Measurements from ENCODE around the gene POGZ.
"Not testable (repeated sequence)": the region's sequence is repeated elsewhere in the genome, so short reads cannot be mapped to it uniquely, and the experiment has no call there.

Gene POGZ

DNA sequence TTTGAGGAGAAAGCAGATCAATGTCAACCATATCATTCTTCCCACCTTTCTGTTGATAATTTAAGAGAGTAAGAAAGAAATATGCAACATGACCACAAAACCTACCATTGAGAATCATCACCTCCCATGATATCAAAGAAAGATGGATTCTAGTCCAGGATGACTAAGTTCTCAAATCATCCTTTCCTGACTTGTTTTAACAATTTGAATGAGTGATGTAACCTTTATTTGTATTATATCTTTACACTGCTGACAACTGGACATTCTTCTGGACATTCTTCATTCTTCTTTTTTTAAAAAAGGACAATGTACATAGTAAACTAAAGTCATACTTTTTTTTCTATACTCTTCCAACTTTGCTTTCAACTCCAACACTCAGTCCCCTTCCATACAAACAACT, 50.4 kb downstream of the POGZ start:
- DNase-seq: no peak

DNA sequence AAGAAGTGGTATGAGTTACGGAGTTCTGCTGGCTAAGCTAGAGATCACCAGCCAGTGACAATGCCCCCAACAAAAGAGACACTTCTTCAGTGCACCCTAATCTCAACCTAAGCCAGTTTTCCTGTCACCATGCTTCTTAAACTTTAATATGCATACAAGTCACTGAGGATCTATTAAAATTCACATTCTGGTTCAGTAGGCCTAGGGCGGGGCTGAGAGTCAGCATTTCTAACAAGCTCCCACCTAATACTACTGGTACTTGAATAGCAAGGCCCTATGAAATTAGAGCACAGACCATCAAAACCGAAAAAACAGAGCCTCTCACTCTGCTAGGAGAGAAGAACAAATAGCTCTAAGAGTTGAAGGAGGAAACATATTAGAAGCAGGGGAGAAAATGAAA, 52.0 kb downstream of the POGZ start:
- no peak for DNase-seq

DNA sequence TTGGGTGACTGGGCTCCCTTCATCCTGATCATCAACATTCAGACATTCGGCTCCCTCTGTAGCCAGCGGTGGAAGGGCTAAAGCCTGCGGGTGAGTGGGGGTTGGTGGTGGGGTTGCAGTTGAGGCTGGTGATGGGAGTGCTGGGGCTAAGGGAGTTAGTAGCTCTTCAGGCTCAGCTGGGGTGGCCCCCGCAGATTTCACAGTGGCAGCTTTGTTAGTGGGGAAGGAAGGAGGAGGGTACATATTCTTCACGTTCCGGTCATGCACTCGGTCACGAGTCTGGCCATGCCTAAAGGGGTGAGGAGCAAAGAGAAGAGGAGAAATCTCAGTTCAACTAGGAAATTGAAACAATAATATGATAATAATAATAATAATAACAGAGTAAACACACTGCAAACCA, 53.1 kb downstream of the POGZ start:
- no peak for DNase-seq

DNA sequence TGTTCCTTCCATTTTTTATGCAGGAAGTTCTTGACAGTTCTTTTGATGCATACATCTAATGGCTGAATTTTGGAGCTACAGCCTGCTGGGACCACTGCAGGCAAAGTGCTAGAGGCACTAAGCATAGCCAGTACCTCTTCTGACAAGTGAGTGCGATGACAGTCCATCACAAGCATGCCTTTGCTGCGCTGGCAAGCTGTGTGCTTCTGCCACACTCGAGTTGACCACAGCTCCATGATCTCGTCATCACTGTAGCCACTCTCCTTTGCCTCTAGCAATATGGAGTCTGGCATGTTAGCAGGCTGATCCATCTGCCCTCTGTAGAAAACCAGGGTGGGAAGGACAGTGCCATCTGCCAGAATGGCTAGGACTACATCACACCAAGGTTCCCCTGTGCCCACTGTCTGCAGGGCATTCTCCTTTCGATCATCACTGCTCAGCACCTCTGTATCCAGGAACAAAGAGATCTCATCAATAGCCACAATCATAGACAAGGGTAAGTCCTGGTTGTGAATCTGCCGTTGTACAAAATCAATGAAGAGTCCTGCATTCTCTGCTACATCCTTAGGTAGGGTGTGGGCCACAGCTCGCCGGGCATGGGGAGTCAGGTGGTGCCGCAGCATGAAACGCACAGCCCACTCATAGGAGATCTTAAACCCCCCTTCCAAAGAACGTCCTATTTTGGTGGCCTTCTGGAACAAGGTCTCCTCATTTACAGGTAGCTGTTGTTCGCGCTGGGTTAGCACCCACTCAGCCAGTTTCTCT, 53.9 kb downstream of the POGZ start:
- DNase-seq: no peak

DNA sequence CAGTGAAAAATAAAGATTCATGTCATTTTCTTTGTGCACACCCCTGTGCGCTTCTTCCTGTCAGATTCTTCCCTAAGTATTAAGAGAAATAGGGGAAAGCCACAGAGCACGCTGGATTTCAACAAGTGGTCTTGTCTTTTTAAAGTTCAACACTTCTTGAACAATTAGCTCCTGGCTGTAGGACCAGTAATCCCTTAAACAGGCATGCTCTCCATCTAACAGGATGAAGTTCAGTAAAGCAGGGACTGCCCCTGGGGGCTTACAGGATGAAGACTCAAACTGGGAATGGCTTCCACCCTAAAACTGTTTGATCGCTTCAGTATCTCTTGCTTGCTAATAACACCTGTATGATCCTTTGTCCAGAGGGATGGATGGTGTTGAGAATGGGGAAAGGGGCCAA, 55.7 kb downstream of the POGZ start:
- no peak for DNase-seq

DNA sequence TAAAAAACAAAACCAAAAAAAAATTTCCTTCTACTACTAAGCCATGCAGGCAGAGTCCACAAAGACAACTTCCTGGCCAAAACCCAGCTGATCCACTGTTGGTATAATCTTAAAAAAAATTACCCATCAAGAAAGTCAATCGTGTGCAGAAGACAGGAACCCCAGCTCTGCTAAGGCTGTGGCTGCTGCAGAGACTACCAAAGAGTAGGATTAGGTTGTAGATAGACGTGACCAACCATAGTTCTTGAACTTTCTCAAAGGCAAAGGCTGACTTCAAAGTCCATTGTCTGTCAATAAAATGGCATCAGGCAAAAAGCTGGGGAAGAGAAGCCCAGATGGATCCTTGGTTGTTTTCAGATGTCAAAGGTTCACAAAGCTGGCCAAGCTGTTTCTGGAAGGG, 56.5 kb downstream of the POGZ start:
- no peak for DNase-seq

DNA sequence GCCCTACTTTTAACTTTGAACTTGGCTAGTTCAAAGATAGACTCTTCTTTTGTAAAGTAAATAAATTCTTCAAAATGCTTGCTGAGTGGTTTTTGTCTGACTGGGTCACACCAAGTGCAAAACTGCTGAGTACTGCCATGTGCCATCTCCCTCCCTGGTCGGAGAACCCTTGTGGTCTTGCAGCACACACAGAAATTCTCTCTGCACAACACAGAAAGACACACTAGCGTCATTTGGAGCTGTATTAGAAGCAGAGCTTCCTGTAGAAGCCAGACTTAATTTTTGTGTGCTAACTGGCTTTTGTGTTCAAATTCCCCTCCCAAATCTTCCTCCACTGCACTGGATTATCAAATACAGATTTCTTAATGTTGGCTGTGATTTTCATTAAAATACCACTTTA, 57.4 kb downstream of the POGZ start:
- no peak for DNase-seq

DNA sequence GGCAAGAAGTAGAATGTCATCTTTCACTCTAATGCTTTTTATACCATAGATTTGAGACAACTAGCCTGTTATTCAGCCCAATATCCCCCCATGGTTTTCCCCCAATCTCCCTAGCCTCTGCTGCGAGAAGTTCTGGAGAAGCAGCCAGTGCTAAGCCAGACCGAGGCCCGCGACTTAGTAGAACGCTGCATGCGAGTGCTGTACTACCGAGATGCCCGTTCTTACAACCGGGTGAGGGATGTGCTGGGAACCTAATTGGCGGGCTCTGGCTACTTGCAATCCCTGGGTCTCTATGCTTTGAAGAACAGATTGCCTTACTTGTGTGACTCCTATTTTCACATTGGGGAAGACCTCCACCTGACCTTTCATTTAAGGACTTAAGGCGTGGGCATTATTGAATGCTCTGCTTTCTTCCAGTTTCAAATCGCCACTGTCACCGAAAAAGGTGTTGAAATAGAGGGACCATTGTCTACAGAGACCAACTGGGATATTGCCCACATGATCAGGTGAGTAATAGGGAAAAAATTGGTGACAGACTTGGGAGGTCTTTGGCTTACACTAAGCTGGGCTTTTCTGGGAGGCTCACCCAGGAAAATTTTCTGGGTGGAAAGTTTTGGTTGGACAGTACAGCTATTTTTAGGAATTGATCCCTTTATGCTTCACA, 58.0 kb downstream of the POGZ start:
- no peak for DNase-seq

DNA sequence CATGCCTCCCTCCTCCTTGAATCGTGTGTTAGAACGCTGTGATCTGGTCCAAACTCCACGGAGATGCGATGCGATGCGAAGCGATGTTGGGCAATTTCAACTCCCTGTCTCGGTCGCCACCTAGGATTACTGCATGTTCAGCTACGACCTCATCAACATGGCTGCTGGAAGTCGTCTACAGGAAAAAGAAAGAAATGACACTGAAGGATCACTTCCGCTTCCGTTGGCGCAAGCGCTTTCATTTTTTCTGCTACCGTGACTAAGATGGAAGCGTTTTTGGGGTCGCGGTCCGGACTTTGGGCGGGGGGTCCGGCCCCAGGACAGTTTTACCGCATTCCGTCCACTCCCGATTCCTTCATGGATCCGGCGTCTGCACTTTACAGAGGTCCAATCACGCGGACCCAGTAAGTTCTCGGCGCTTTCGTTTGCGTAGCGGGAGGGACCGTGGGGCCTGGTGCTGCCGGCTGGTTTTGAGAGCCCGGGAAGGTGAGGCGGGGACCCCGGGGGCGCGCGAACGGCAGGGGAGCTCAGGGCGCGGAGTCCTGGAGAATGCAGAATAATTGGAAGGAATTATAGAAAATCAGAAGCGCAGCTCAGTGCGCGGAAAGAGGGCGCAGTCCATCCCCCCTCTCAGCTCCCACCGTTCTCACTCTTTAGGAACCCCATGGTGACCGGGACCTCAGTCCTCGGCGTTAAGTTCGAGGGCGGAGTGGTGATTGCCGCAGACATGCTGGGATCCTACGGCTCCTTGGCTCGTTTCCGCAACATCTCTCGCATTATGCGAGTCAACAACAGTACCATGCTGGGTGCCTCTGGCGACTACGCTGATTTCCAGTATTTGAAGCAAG, 59.7 kb downstream of the POGZ start, which contains the start of gene PSMB4:
Gene PSMB4, plus strand, starts transcription at position 250 of the 848 bp plus-strand sequence. Its CDS starts 15 bp downstream, at position 265.
- DNase-seq: peak; percentile 71

DNA sequence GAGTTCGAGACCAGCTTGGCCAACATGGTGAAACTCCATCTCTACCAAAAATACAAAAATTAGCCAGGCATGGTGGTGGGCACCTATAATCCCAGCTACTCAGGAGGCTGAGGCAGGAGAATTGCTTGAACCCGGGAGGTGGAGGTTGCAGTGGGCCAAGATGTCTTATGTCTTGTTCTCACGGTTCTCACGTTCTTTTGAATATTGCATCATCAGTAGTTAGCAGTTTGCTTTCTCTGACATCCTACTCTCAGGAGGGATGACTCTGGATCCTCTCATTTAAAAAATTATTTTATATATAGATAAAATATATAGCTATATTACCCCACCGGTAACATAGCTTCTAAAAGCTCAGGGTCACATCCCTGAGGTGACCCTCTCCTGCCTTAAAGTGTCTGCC, 63.0 kb downstream of the POGZ start:
- DNase-seq: not testable (repeated sequence)

DNA sequence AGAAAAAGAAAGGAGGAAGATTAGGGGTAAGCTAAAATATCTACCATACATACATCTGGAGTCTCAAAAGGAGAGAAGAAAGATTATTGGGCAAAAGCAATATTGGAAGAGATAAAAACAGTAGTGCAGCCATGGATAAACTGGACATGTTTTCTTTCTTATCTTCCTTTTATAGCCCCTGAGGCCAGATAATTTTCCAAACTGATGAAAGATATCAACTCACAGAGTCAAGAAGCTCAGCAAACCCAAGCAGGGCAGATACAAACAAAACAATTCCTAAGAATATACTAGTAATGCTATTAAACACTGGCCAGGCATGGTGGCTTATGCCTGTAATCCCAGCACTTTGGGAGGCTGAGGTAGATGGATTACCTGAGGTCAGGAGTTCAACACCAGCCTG, 65.7 kb downstream of the POGZ start:
- DNase-seq: no peak

DNA sequence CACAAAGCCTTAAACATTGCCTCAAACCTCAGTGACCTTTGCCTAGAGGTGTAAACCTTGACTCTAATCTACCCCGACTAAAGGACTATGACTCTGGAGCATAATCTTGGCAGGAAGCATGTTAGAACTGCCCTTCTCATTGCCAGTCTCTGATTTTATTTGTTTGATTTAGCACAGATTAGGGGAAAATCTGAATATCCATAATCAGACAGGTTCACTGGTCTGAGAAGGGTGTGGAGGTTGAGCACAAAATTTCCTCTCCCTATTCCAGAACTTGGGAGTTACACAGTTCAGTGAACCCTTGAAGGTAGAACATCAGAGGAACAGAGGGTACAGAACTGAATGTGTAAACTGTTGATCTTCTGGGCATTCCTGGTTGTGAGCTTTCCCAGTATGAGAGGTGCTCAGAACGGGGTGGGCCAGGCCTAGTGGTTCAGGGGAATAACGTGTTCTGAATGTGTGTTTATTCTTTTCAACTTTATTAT, 68.2 kb downstream of the POGZ start:
- DNase-seq: no peak

DNA sequence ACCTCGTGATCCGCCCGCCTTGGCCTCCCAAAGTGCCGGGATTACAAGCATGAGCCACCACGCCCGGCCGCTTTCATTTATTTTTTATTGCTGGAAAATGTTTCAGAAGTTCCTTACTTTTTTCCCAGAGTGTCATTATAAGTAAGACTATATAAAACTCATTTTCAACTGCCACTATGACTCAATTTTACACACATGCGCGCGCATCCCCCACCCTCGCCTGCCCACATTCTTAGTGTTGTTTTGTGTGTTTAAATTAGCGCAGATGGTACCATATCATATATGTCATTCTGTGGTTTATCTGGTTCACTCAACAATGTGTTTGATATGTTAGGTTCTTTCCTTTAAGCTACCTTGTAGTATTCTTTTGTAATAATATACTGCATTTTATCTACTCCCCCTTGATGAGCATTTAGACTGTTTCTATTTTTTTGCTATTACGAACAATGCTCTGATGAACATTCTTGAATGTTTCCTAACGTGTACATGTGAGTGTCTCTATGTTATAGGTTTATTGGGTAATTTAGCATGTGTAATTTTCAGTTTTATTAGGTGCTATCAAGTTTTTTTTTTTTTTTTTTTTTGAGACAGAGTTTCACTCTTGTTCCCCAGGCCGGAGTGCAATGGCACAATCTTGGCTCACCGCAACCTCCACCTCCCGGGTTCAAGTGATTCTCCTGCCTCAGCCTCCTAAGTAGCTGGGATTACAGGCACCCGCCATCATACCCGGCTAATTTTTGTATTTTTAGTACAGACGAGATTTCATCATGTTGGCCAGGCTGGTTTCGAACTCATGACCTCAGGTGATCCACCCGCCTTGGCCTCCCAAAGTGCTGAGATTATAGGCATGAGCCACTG, 68.8 kb downstream of the POGZ start:
- not testable (repeated sequence) for DNase-seq

DNA sequence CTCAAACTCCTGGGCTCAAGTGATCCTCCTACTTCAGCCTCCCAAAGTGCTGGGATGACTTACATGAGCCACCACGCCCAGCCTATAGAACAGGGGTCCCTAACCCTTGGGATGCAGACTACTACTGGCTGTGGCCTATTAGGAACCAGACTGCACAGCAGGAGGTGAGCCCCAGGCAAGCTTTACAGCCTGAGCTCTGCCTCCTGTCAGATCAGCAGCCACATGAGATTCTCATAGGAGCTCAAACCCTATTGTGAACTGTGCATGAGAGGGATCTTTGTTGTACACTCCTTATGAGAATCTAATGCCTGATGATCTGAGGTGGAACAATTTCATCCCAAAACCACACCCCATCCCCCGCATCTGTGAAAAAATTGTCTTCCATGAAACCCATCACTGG, 73.3 kb downstream of the POGZ start:
- DNase-seq: no peak

DNA sequence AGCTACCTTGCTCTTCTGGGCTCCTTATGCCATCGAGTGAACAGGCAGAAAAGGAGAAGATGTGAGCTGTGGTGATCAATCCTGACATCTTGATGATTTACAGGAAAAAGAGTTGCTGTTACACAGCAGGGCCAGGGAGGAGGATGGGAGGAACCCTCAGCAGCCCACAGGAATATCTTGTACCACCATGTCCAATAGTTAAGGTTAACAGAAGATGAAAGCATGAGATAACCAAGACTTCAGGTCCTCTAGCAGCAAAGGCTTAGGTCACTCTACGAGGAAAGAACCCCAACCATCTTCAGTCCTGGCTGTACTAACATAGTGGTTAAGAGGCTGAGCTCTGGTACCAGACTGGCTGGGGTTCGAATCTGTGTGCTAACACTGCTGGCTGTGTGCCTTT, 74.7 kb downstream of the POGZ start:
- DNase-seq: no peak

DNA sequence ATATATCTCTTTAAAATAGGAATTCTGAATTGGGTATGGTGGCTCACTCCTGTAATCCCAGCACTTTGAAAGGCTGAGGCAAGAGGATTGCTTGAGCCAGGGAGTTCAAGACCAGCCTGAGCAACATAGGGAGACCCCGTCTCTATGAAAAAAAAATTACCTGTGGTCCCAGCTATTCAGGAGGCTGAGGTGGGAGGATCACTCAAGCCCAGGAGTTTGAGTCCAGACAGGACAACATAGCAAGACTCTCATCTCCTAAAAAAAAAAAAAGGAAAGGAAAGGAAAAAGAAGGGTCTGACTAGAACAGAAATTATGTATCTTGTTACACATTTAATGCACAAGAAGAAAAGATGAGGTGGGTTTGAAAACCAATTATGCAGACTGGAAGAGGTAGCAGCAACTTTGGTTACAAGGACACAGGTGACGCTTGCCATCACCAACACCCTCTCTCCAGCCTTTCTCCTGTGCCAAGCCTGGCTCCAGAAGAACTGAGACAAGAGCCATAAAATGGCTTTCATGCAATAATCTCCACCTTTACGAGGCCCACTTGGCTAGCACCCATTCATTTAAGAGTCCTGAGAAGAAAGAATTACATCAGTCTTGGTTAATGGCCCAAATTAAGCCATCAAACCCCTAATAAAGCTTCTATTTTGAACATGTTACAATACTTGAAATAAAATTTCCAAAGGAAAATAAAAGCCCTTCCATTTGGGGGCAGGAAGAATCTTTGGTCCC, 82.0 kb downstream of the POGZ start:
- no peak for DNase-seq

DNA sequence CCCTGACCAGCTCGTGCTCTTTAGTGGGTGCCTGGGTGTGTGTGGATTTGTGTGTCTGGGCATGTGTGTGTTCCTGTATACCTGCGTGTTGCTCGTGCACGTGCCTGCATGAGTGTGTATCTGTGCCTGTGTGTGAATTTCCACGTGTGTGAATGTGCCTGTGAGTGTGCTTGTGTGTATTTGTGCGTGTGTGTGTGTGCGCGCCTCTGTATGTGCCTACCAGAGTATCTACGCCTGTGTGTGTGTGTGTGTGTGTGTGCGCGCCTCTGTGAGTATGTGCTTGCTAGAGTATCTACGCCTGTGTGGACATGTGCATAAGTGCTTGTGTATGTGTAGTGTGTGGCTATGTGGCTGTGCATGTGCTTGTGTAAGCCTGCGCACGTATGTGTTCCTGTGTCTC, 86.1 kb downstream of the POGZ start:
- DNase-seq: no peak

DNA sequence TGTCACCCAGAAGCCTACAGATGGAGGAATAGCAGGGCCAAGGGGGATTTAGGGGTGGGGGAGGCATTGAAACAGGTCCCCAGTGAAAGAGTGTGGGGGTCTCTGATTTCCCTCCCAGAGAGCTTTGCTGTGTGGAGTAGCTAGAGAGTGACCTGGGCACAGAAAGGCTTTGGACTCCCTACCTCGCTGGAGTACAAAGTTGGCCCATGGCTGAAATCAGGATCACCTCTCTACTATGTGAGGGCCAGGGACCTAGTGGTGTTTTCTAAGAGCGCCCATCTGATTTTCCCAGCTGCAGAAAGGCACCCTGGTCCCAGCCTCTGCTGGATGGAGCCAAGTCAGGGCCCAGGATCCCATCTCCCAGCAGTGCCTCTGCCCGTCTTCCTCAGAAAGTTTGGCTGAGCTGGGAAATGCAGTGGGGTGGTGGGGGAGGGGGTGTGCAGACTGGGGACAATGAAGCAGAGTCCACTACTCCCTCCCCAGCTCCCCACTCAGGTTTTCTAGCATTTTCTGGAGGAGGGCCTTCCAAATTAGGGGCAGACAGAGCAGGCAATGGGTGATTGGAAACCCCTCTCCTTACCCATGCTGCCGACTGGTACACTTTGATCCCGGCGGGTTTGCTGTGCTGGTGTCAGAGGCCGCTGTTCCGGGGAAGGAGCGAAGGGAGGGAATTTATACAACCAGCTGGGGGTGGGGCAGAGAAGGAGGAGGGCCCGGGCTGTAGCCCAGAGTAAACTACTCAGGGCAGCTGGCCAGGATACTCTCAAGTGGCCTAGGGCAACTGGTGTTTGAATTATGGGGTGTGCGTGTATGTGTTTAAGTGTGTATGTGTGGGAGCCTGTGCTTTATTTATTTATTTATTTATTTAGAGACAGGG, 87.0 kb downstream of the POGZ start, which contains the start of gene SELENBP1:
Gene SELENBP1, minus strand, starts transcription at position 648 of the 877 bp plus-strand sequence. Its CDS starts 64 bp downstream, at position 584.
- no peak for DNase-seq

DNA sequence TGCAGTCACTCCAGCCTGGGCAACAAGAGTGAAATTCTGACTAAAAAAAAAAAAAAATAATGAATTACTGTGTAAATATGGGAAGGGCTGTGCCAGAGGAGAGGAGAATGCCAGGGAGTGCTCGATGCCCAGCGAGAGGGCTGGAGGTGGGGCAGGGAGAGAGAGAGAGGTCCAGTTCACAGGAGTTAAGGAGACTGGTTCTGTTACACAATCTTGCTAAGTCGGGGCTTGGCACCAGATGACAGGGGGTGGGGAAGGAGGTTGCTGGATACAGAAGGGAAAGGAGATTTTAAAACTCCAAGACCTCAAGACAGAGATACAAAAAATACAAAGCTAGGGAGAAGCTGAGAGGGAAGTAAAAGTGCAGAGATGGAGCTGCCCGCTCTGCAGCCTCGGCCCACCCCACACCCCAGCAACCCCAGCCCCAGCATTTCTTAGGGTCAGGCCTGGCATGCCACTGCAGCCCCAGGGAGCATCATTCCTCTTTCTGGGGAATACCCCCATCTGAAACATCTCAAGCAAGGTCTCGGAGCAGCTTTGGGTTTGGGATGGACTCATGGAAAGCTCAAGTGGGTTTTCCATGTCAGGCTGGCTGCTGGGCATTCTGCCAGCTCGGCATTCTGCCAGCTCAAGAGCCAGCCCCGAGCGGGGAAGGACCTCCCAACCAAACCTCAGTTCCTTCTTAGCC, 87.8 kb downstream of the POGZ start:
- no peak for DNase-seq
